Osteocyte (in vitro differentiated cells): Measurements from ENCODE around the gene CHKA. TPM values are rescaled to one million over a fixed set of nuclear protein-coding genes. Genes with fewer than 3 reads are reported as not detected.

Experiments
- DNase-seq: peaks from one replicate; pipeline ENCODE4 v3.0.0; 2021; ENCODE audit warnings: mixed read lengths; ENCODE audit not compliant: unreplicated experiment; ENCODE audit errors: extremely low spot score
- H3K27ac Mint-ChIP-seq: one replicate; pipeline ENCODE4 v1.8.0; 2021; ENCODE audit warnings: mild to moderate bottlenecking, mixed read lengths; ENCODE audit not compliant: unreplicated experiment
- H3K27me3 Mint-ChIP-seq: one replicate; pipeline ENCODE4 v1.8.0; 2021; ENCODE audit warnings: mixed read lengths; ENCODE audit not compliant: unreplicated experiment
- H3K36me3 Mint-ChIP-seq: one replicate; pipeline ENCODE4 v1.8.0; 2021; ENCODE audit warnings: mixed read lengths; ENCODE audit not compliant: unreplicated experiment
- H3K4me1 Mint-ChIP-seq: one replicate; pipeline ENCODE4 v1.8.0; 2021; ENCODE audit warnings: mixed read lengths; ENCODE audit not compliant: unreplicated experiment
- H3K4me3 Mint-ChIP-seq: one replicate; pipeline ENCODE4 v1.8.0; 2021; ENCODE audit warnings: mild to moderate bottlenecking, moderate library complexity, mixed read lengths; ENCODE audit not compliant: unreplicated experiment
- H3K9me3 Mint-ChIP-seq: one replicate; pipeline ENCODE4 v1.8.0; 2021; ENCODE audit warnings: mixed read lengths; ENCODE audit not compliant: unreplicated experiment
- CTCF ChIP-seq: fragments of 200-600 bp; sonication (generic); IDR thresholded peaks from 2 replicates; pipeline ENCODE4 v1.5.0; 2021; ENCODE audit warnings: antibody characterized with exemption, mild to moderate bottlenecking, moderate library complexity
- microRNA-seq: library from miRNA; unstranded; fragments of <30 nt; microRNA quantifications from one replicate; pipeline ENCODE4 v1.1.0, GENCODE V29; 2020; ENCODE audit not compliant: unreplicated experiment
- total RNA-seq: library from RNA; stranded (reverse); gene quantifications from 2 replicates; pipeline ENCODE4 v1.2.1, GENCODE V29; 2021

CHKA gene
- total RNA-seq, 1 donor from 2014 or later: 38.0 TPM

- no peak for TF ChIP-seq CTCF
- peak overlapping the region; percentile 78 for H3K4me3 Mint-ChIP-seq
- no peaks in the 10 kb centered on the region for H3K9me3 Mint-ChIP-seq
- no peaks in the 10 kb centered on the region for H3K27me3 Mint-ChIP-seq
- H3K4me1 Mint-ChIP-seq: peaks cover 32% of the 10 kb centered on the region
- no peak for DNase-seq
- H3K36me3 Mint-ChIP-seq: no peaks in the 10 kb centered on the region
- H3K27ac Mint-ChIP-seq: peak overlapping the region; percentile 18
Measured at GRCh38 chr11:68004551-68005335, 116.4 kb downstream of the CHKA start.

- TF ChIP-seq CTCF: no peak
- H3K4me1 Mint-ChIP-seq: peaks cover 24% of the 10 kb centered on the region
- peak; percentile 90 for DNase-seq
- H3K9me3 Mint-ChIP-seq: no peaks in the 10 kb centered on the region
- no peaks in the 10 kb centered on the region for H3K36me3 Mint-ChIP-seq
- H3K27ac Mint-ChIP-seq: peak within 1 kb of the TSS; percentile 70
- H3K27me3 Mint-ChIP-seq: no peaks in the 10 kb centered on the region
- H3K4me3 Mint-ChIP-seq: peak within 1 kb of the TSS; percentile 78
Measured at GRCh38 chr11:68003846-68004550, 117.2 kb downstream of the CHKA start, which contains the start of gene UNC93B1. Gene UNC93B1 (minus strand): TSS chr11:68004097. CDS start chr11:68004043, 54 bp downstream.

GRCh38 chr11:68002938-68003845 is 118.0 kb downstream of the CHKA start:
- no peak for DNase-seq
- peak overlapping the region; percentile 65 for H3K4me3 Mint-ChIP-seq
- H3K36me3 Mint-ChIP-seq: no peaks in the 10 kb centered on the region
- TF ChIP-seq CTCF: no peak
- no peaks in the 10 kb centered on the region for H3K27me3 Mint-ChIP-seq
- H3K4me1 Mint-ChIP-seq: peaks cover 19% of the 10 kb centered on the region
- H3K9me3 Mint-ChIP-seq: no peaks in the 10 kb centered on the region
- no peak overlapping the region for H3K27ac Mint-ChIP-seq

Small RNAs within 50 kb of the gene (microRNA-seq; reads per million reads assigned to microRNA genes)
- gene MIR4691: not detected
- gene MIR6753: not detected
- gene MIR7113: not detected

Other genes with a start within 250 kb of the CHKA start
- 26.0 and 29.3 TPM in 2 replicates for gene UNC93B1, start 117.3 kb downstream of the CHKA start, total RNA-seq
- gene ALDH3B1, start 111.1 kb downstream of the CHKA start, total RNA-seq: 4.7 and 6.5 TPM in 2 replicates
- gene NDUFS8, start 90.7 kb downstream of the CHKA start, total RNA-seq: 134 and 143 TPM in 2 replicates
- gene TCIRG1, start 82.4 kb downstream of the CHKA start, total RNA-seq: 53.0 and 54.2 TPM in 2 replicates
- 59.4 and 59.8 TPM in 2 replicates for gene KMT5B, start 91.9 kb upstream of the CHKA start, total RNA-seq
- 70.1 and 80.9 TPM in 2 replicates for gene C11orf24, start 150.6 kb upstream of the CHKA start, total RNA-seq
- gene LRP5, start 191.2 kb upstream of the CHKA start, total RNA-seq: 162 and 179 TPM in 2 replicates